Neuronal stem cell (in vitro differentiated cells): ENCODE data around the gene CNTRL.

ENCODE experiments used
- DNase-seq: peaks from one replicate; pipeline ENCODE4 v3.0.0-alpha.2; 2013; ENCODE audit warnings: low spot score
- H2AFZ ChIP-seq: one replicate; pipeline ENCODE4 v1.6.1; 2013; ENCODE audit warnings: mild to moderate bottlenecking, low read length, inconsistent platforms
- H2AK5ac ChIP-seq: 2 replicates; pipeline ENCODE4 v1.6.1; 2013; ENCODE audit warnings: low read depth, mild to moderate bottlenecking, inconsistent platforms, low read length, moderate library complexity, mixed read lengths
- H2BK120ac ChIP-seq: 2 replicates; pipeline ENCODE4 v1.6.1; 2013; ENCODE audit warnings: low read depth, mild to moderate bottlenecking, inconsistent platforms, low read length, moderate library complexity, mixed read lengths
- H2BK12ac ChIP-seq: one replicate; pipeline ENCODE4 v1.6.1; 2013; ENCODE audit warnings: low read length, inconsistent platforms
- H2BK15ac ChIP-seq: 2 replicates; pipeline ENCODE4 v1.6.1; 2013; ENCODE audit warnings: mild to moderate bottlenecking, low read length, inconsistent platforms, mixed read lengths
- H2BK5ac ChIP-seq: one replicate; pipeline ENCODE4 v1.6.1; 2013; ENCODE audit warnings: inconsistent platforms, mild to moderate bottlenecking, low read length, moderate library complexity
- H3K14ac ChIP-seq: one replicate; pipeline ENCODE4 v1.6.1; 2013; ENCODE audit warnings: low read length, inconsistent platforms
- H3K18ac ChIP-seq: 2 replicates; pipeline ENCODE4 v1.6.1; 2013; ENCODE audit warnings: low read length, inconsistent platforms
- H3K23ac ChIP-seq: 2 replicates; pipeline ENCODE4 v1.6.1; 2013; ENCODE audit warnings: low read depth, mild to moderate bottlenecking, mixed read lengths, low read length, inconsistent platforms; ENCODE audit not compliant: poor library complexity
- H3K27ac ChIP-seq: replicated peaks from 3 replicates; pipeline ENCODE4 v1.5.1; 2013; ENCODE audit warnings: low read length, inconsistent platforms
- H3K27me3 ChIP-seq, 3 experiments: 2 replicates each; pipeline ENCODE4 v1.6.1; 2013; ENCODE audit warnings: low read length in 3 of 3, mild to moderate bottlenecking in 2 of 3, inconsistent platforms in 1 of 3, low read depth in 1 of 3, mixed read lengths in 1 of 3, moderate library complexity in 1 of 3; ENCODE audit not compliant: control insufficient read depth in 3 of 3, insufficient read depth in 3 of 3
- H3K36me3 ChIP-seq, 2 donors: replicated peaks in 1 of 2; 2 replicates each; pipeline ENCODE4 v1.6.1; 2013; ENCODE audit warnings: low read length in 2 of 2; ENCODE audit not compliant: control insufficient read depth in 2 of 2, insufficient read depth in 2 of 2
- H3K4ac ChIP-seq: 2 replicates; pipeline ENCODE4 v1.6.1; 2013; ENCODE audit warnings: inconsistent platforms, mild to moderate bottlenecking, low read length, moderate library complexity
- H3K4me1 ChIP-seq, 2 donors: 1 replicate in 1 of 2; 2 replicates in 1 of 2; pipeline ENCODE4 v1.6.1; 2013; ENCODE audit warnings: low read length in 2 of 2, low read depth in 1 of 2; ENCODE audit not compliant: control insufficient read depth in 2 of 2, insufficient read depth in 1 of 2
- H3K4me2 ChIP-seq: one replicate; pipeline ENCODE4 v1.6.1; 2013; ENCODE audit warnings: mild to moderate bottlenecking, low read length, inconsistent platforms; ENCODE audit not compliant: insufficient read depth, poor library complexity, severe bottlenecking
- H3K4me3 ChIP-seq, 2 donors: 2 replicates each; pipeline ENCODE4 v1.5.1; 2013; ENCODE audit warnings: low read length in 2 of 2, mild to moderate bottlenecking in 2 of 2, inconsistent platforms in 1 of 2, moderate library complexity in 1 of 2
- H3K79me1 ChIP-seq: one replicate; pipeline ENCODE4 v1.6.1; 2013; ENCODE audit warnings: low read depth, mild to moderate bottlenecking, inconsistent platforms, low read length, moderate library complexity
- H3K9ac ChIP-seq: one replicate; pipeline ENCODE4 v1.6.1; 2013; ENCODE audit warnings: mild to moderate bottlenecking, low read depth, low read length, inconsistent platforms; ENCODE audit not compliant: poor library complexity
- H3K9me3 ChIP-seq, 2 donors: replicated peaks in 1 of 2; 2 replicates each; pipeline versions ENCODE3 to v1.6.1; 2013; ENCODE audit warnings: low read length in 2 of 2, mild to moderate bottlenecking in 2 of 2, inconsistent platforms in 1 of 2, low read depth in 1 of 2, mixed read lengths in 1 of 2, moderate library complexity in 1 of 2; ENCODE audit not compliant: control insufficient read depth in 2 of 2, insufficient read depth in 1 of 2
- H4K8ac ChIP-seq: one replicate; pipeline ENCODE4 v1.6.1; 2013; ENCODE audit warnings: low read depth, mild to moderate bottlenecking, inconsistent platforms, low read length, moderate library complexity
- H4K91ac ChIP-seq: one replicate; pipeline ENCODE4 v1.6.1; 2013; ENCODE audit warnings: low read length, low read depth, mild to moderate bottlenecking, inconsistent platforms; ENCODE audit not compliant: poor library complexity
- WGBS, 2 donors: extraction: QIAGEN DNeasy Blood & Tissue Kit; methylation state at CpG; one replicate each; pipeline ENCODE4 v1.1.7; 2013; ENCODE audit warnings: missing lambda C conversion rate in 2 of 2, mixed read lengths in 1 of 2; ENCODE audit not compliant: insufficient read length in 2 of 2, insufficient replicate concordance in 1 of 2; ENCODE audit errors: extremely low coverage in 2 of 2; 5-methylcytosine and 5-hydroxymethylcytosine counted together

CNTRL gene

GRCh38 chr9:121069396-121069795 is 5.4 kb upstream of the CNTRL start:
- H3K9ac ChIP-seq, result no peak overlapping the region
- H3K9me3 ChIP-seq, result peaks cover 0 to 16% of the 10 kb centered on the region in 2 donors
- H2BK5ac ChIP-seq, result no peak overlapping the region
- no peaks in the 10 kb centered on the region for H3K27me3 ChIP-seq
- H3K36me3 ChIP-seq, result peaks cover 0 to 2% of the 10 kb centered on the region in 2 donors
- H4K8ac ChIP-seq, result no peak overlapping the region
- no peak overlapping the region for H2AFZ ChIP-seq
- H3K4ac ChIP-seq, result no peak overlapping the region
- no peak overlapping the region for H3K27ac ChIP-seq
- no peak overlapping the region for H3K18ac ChIP-seq
- DNase-seq, result no peak
- H3K23ac ChIP-seq, result no peak overlapping the region
- H2BK12ac ChIP-seq, result no peak overlapping the region
- no peak overlapping the region for H3K14ac ChIP-seq
- peaks cover 0 to 4% of the 10 kb centered on the region in 2 donors for H3K4me1 ChIP-seq
- H4K91ac ChIP-seq, result no peak overlapping the region
- H3K4me2 ChIP-seq, result no peak overlapping the region
- H2AK5ac ChIP-seq, result no peak overlapping the region
- no peak overlapping the region for H3K4me3 ChIP-seq
- H3K79me1 ChIP-seq, result no peaks in the 10 kb centered on the region
- no peak overlapping the region for H2BK120ac ChIP-seq
- H2BK15ac ChIP-seq, result no peak overlapping the region
- WGBS, 2 donors, result no CpG with 5 or more reads among the region's 1 CpG

GRCh38 chr9:121071370-121071755 is 3.4 kb upstream of the CNTRL start:
- H3K4me1 ChIP-seq, result peaks cover 0 to 6% of the 10 kb centered on the region in 2 donors
- H3K4me3 ChIP-seq, result no peak overlapping the region
- H3K18ac ChIP-seq, result no peak overlapping the region
- peaks cover 0 to 16% of the 10 kb centered on the region in 2 donors for H3K9me3 ChIP-seq
- no peak overlapping the region for H4K91ac ChIP-seq
- no peak overlapping the region for H2BK15ac ChIP-seq
- no peak for DNase-seq
- no peak overlapping the region for H3K9ac ChIP-seq
- no peaks in the 10 kb centered on the region for H3K27me3 ChIP-seq
- peaks cover 2% of the 10 kb centered on the region for H3K79me1 ChIP-seq
- no CpG with 5 or more reads among the region's 2 CpGs for WGBS, 2 donors
- H3K4ac ChIP-seq, result no peak overlapping the region
- no peak overlapping the region for H3K27ac ChIP-seq
- H2BK120ac ChIP-seq, result no peak overlapping the region
- no peak overlapping the region for H2BK5ac ChIP-seq
- no peak overlapping the region for H3K23ac ChIP-seq
- no peak overlapping the region for H3K4me2 ChIP-seq
- no peak overlapping the region for H2AFZ ChIP-seq
- no peak overlapping the region for H2AK5ac ChIP-seq
- no peak overlapping the region for H3K14ac ChIP-seq
- H2BK12ac ChIP-seq, result no peak overlapping the region
- peaks cover 0 to 2% of the 10 kb centered on the region in 2 donors for H3K36me3 ChIP-seq
- no peak overlapping the region for H4K8ac ChIP-seq

- peaks cover 0 to 16% of the 10 kb centered on the region in 2 donors for H3K9me3 ChIP-seq
- H3K79me1 ChIP-seq, result peaks cover 2% of the 10 kb centered on the region
- H2BK5ac ChIP-seq, result no peak overlapping the region
- no peak overlapping the region for H3K9ac ChIP-seq
- no peak overlapping the region for H3K27ac ChIP-seq
- peaks cover 0 to 6% of the 10 kb centered on the region in 2 donors for H3K4me1 ChIP-seq
- no peak overlapping the region for H2AK5ac ChIP-seq
- no peak overlapping the region for H3K18ac ChIP-seq
- no peak overlapping the region for H2BK12ac ChIP-seq
- no peak overlapping the region for H2BK15ac ChIP-seq
- H4K91ac ChIP-seq, result no peak overlapping the region
- no peak overlapping the region for H3K23ac ChIP-seq
- no peak overlapping the region for H3K4me3 ChIP-seq
- no peaks in the 10 kb centered on the region for H3K27me3 ChIP-seq
- no peak for DNase-seq
- no peak overlapping the region for H3K14ac ChIP-seq
- no peak overlapping the region for H4K8ac ChIP-seq
- no peak overlapping the region for H3K4me2 ChIP-seq
- no peak overlapping the region for H2BK120ac ChIP-seq
- no peak overlapping the region for H2AFZ ChIP-seq
- H3K36me3 ChIP-seq, result peaks cover 0 to 2% of the 10 kb centered on the region in 2 donors
- no peak overlapping the region for H3K4ac ChIP-seq
- no CpG with 5 or more reads among the region's 16 CpGs for WGBS, 2 donors
Observed at GRCh38 chr9:121071756-121072421, 2.9 kb upstream of the CNTRL start.

- Histone ChIP-seq H3K27ac (no peak overlapping the region), H2BK5ac (no peak overlapping the region), H3K27me3 (no peaks in the 10 kb centered on the region), H4K91ac (no peak overlapping the region), H4K8ac (no peak overlapping the region), H2AFZ (no peak overlapping the region), H3K79me1 (peaks cover 2% of the 10 kb centered on the region), H3K14ac (no peak overlapping the region), H3K4me1 (peaks cover 0 to 6% of the 10 kb centered on the region in 2 donors), H3K23ac (no peak overlapping the region), H3K9ac (no peak overlapping the region), H2BK12ac (no peak overlapping the region), H3K4me3 (no peak overlapping the region), H3K36me3 (no peaks in the 10 kb centered on the region), H3K18ac (no peak overlapping the region), H3K9me3 (peaks cover 0 to 16% of the 10 kb centered on the region in 2 donors), H3K4me2 (no peak overlapping the region), H3K4ac (no peak overlapping the region), H2BK15ac (no peak overlapping the region), H2AK5ac (no peak overlapping the region), H2BK120ac (no peak overlapping the region)
- DNase-seq, result no peak
- no CpG with 5 or more reads among the region's 4 CpGs for WGBS, 2 donors
Observed at GRCh38 chr9:121073038-121073437, 1.7 kb upstream of the CNTRL start.
